Small intestine (tissue), 7 donors: ENCODE data around the gene MAGI1. TPM values are rescaled to one million over a fixed set of nuclear protein-coding genes. Genes with fewer than 3 reads are reported as not detected.

Source experiments
- DNase-seq, 2 donors: peaks; one replicate each; pipeline versions ENCODE4 v3.0.0 to v3.0.0-alpha.2; 2013
- FAIRE-seq: peaks from 2 replicates; lab custom pipeline; 2012; peaks lifted over from hg19 to GRCh38; lab: Jason Lieb, UNC
- H3K27ac ChIP-seq, 3 donors: one replicate each; pipeline ENCODE4 v1.5.1; 2013; ENCODE audit warnings: low read length in 2 of 3, mild to moderate bottlenecking in 2 of 3, control low read depth in 1 of 3, inconsistent platforms in 1 of 3, low read depth in 1 of 3, moderate library complexity in 1 of 3
- H3K27me3 ChIP-seq, 3 donors: one replicate each; pipeline ENCODE4 v1.6.1; 2013; ENCODE audit warnings: low read length in 3 of 3, inconsistent platforms in 1 of 3; ENCODE audit not compliant: control insufficient read depth in 3 of 3, insufficient read depth in 3 of 3
- H3K36me3 ChIP-seq, 3 donors: one replicate each; pipeline ENCODE4 v1.6.1; 2013; ENCODE audit warnings: low read length in 3 of 3, inconsistent platforms in 1 of 3, low read depth in 1 of 3, mild to moderate bottlenecking in 1 of 3, moderate library complexity in 1 of 3; ENCODE audit not compliant: control insufficient read depth in 3 of 3, insufficient read depth in 2 of 3
- H3K4me1 ChIP-seq, 3 donors: one replicate each; pipeline ENCODE4 v1.6.1; 2013; ENCODE audit warnings: low read length in 2 of 3, inconsistent platforms in 1 of 3, low read depth in 1 of 3, mild to moderate bottlenecking in 1 of 3, moderate library complexity in 1 of 3; ENCODE audit not compliant: control insufficient read depth in 3 of 3, insufficient read depth in 2 of 3
- H3K4me3 ChIP-seq, 3 donors: one replicate each; pipeline ENCODE4 v1.5.1; 2013; ENCODE audit warnings: low read length in 3 of 3, control low read depth in 1 of 3, inconsistent platforms in 1 of 3, low read depth in 1 of 3, mild to moderate bottlenecking in 1 of 3, moderate library complexity in 1 of 3
- H3K9me3 ChIP-seq, 2 donors: one replicate each; pipeline ENCODE4 v1.6.1; 2013; ENCODE audit warnings: low read depth in 1 of 2, low read length in 1 of 2; ENCODE audit not compliant: control insufficient read depth in 2 of 2, insufficient read depth in 1 of 2
- WGBS, 3 donors: extraction: QIAGEN DNeasy Blood & Tissue Kit; methylation state at CpG; one replicate each; pipeline ENCODE4 v1.1.7; 2013; 5-methylcytosine and 5-hydroxymethylcytosine counted together
- polyA plus RNA-seq, 4 donors: library from polyadenylated mRNA; stranded (reverse) in 3 of 4; unstranded in 1 of 4; fragments of 200-250 nt in 3 of 4; fragments of 120-200 nt in 1 of 4; gene quantifications; one replicate each; pipeline versions ENCODE4 v1.2.1 to v1.2.3, GENCODE V29; 2013
- donor health status: healthy with polysubstance abuse.
- donor health status: control.
- donor health status: control.
- donor health status: Bipolar disorder and iron deficiency.
- donor health status: healthy.

MAGI1 gene
- polyA plus RNA-seq, 4 donors, result 10.0 to 35.1 (median 12.6) TPM

DNA sequence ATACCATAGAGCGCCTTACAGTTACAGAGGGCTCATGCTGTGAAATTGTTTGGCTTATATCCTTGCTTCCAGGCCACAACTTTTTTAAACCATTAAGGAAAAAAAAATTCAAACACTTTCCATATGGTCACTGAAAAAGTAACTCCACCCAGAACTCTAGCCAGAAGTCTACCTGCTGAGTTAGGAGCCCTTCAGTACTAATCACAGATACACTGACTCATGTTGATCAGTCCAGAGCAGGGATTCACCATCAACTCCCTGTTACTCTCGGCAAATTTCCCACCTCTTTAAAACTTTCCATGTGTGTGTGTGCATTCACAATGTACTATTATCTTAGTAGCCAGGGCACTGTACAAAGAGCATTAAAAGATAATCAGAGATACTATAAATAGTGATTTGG, 372.8 kb downstream of the MAGI1 start:
- 89 to 92% (median 92%) methylated on average over 2 of the region's 2 CpGs for WGBS, 3 donors
- FAIRE-seq (no peak), DNase-seq (no peak)
- Histone ChIP-seq H3K4me1 (no peaks in the 10 kb centered on the region), H3K27me3 (no peaks in the 10 kb centered on the region), H3K36me3 (no peaks in the 10 kb centered on the region), H3K4me3 (no peak overlapping the region), H3K9me3 (no peaks in the 10 kb centered on the region), H3K27ac (no peak overlapping the region)

DNA sequence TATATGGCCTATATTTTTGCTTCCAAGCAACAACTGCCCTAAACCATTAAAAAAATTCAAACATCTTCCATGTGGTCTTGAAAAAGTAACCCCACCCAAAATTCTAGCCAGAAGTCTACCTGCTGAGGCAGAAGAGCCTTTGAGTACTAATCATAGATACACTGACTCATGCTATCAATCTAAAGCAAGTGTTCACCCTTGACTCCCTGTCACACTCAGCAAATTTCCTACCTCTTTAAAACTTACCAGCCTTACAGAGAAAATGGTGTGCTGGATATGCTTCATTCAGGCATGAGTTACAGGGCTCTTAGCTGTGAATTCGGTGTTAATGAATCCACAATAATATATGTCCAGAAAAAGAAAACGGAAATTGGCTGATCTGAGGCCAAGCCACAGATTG, 373.8 kb downstream of the MAGI1 start:
- Histone ChIP-seq H3K4me3 (no peak overlapping the region), H3K27me3 (no peaks in the 10 kb centered on the region), H3K36me3 (no peaks in the 10 kb centered on the region), H3K27ac (no peak overlapping the region), H3K9me3 (no peaks in the 10 kb centered on the region), H3K4me1 (no peaks in the 10 kb centered on the region)
- 89 to 93% (median 92%) methylated on average over 2 of the region's 2 CpGs for WGBS, 3 donors
- FAIRE-seq, result no peak
- DNase-seq, result no peak

DNA sequence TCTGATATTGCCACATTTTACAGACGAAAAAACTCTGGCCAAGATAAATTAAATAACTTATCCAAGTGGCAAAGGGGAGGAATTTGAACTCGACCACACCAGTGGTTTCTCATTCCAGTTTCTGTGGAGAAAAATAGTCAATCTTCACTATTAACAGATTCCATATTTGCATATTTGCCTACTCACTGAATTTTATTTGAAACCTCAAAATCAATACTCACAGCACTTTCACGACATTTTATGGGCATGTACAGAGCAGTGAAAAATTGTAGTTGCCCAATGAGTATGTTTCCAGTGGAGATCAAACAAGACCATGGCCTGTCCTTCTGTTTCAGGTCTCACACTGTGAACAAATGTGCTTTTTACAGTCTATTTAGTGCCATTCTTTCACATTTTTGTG, 374.3 kb downstream of the MAGI1 start:
- FAIRE-seq, result no peak
- Histone ChIP-seq H3K9me3 (no peaks in the 10 kb centered on the region), H3K27me3 (no peaks in the 10 kb centered on the region), H3K36me3 (no peaks in the 10 kb centered on the region), H3K27ac (no peak overlapping the region), H3K4me1 (no peaks in the 10 kb centered on the region), H3K4me3 (no peak overlapping the region)
- DNase-seq, result no peak
- 72 to 84% (median 77%) methylated on average over 3 of the region's 3 CpGs for WGBS, 3 donors

DNA sequence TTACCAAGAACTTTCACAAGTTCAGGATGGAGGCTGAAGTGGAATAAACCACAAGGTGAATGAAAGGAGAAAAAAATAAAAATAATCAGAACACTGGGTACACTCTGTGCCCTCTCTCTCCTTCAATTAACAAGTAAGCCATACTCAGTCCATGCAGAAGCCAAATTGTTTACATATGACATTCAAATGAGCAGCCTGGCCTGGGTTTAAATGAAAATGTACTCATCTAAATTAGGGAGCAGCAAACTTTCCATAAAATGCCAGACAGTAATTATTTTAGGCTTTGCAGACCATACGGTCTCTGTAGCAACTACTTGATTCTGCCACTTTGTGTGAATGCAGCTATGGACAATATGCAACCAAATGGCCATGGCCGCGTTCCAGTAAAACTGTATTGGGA, 376.6 kb downstream of the MAGI1 start:
- 76 to 95% (median 78%) methylated on average over 3 of the region's 3 CpGs for WGBS, 3 donors
- H3K27ac ChIP-seq, result no peak overlapping the region
- no peaks in the 10 kb centered on the region for H3K36me3 ChIP-seq
- H3K27me3 ChIP-seq, result no peaks in the 10 kb centered on the region
- H3K4me1 ChIP-seq, result no peaks in the 10 kb centered on the region
- no peak overlapping the region for H3K4me3 ChIP-seq
- no peak for FAIRE-seq
- no peaks in the 10 kb centered on the region for H3K9me3 ChIP-seq
- no peak for DNase-seq

DNA sequence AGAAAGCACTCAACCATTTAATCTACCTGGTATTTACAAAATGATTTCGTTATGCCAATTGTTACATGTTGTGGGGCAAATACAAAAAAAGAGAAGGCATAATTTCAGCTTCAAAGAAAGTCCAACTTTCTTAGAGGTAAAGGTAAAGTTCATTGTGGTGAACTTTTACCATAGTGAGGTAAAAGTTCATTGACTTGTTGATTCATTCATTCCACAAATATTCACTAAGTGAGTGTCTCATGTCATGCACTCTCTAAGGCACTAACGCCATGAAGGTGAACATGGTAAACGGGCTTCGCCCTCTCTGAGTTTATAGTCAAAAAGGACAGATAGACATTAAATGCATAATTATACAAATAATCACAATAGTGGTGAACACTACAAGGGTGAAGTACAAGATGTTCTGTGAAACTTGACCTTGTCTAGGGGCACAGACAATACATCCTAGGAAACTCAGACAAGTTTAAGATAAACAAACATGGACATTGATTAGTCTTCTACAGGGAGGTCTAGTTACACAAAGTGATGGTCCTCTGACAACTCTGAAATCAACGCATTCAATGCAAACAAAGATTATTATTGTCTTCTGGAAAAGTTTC, 378.6 kb downstream of the MAGI1 start:
- FAIRE-seq, result no peak

DNA sequence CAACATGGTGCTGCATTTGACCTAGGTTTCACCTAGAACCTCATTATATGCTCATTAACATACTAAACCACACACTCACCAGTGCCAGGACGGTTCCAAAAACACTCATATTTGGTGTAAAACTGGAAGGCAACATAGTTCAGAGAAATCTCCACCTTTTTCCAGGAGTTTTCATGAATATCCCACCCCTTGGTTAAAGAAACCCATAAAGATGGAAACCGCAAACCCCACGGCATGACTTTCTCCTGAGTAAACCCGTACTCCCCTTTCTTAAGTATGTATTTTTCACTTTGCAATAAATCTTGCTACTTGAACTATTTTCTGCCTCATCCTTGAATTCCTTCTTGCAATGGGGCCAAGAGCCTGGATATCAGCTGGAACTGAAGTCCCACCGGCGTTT, 379.3 kb downstream of the MAGI1 start:
- H3K36me3 ChIP-seq, result no peaks in the 10 kb centered on the region
- 90 to 92% (median 92%) methylated on average over 6 of the region's 6 CpGs for WGBS, 3 donors
- FAIRE-seq (no peak), DNase-seq (no peak)
- no peak overlapping the region for H3K27ac ChIP-seq
- H3K9me3 ChIP-seq, result no peaks in the 10 kb centered on the region
- no peaks in the 10 kb centered on the region for H3K4me1 ChIP-seq
- H3K4me3 ChIP-seq, result no peak overlapping the region
- no peaks in the 10 kb centered on the region for H3K27me3 ChIP-seq

More for the DNA sequence above, 378.6 kb downstream of the MAGI1 start:
- Histone ChIP-seq H3K4me1 (no peaks in the 10 kb centered on the region), H3K27me3 (no peaks in the 10 kb centered on the region), H3K4me3 (no peak overlapping the region), H3K9me3 (no peaks in the 10 kb centered on the region), H3K27ac (no peak overlapping the region), H3K36me3 (no peaks in the 10 kb centered on the region)
- no peak for DNase-seq
- WGBS, 3 donors, result 86 to 96% (median 91%) methylated on average over 5 of the region's 5 CpGs

DNA sequence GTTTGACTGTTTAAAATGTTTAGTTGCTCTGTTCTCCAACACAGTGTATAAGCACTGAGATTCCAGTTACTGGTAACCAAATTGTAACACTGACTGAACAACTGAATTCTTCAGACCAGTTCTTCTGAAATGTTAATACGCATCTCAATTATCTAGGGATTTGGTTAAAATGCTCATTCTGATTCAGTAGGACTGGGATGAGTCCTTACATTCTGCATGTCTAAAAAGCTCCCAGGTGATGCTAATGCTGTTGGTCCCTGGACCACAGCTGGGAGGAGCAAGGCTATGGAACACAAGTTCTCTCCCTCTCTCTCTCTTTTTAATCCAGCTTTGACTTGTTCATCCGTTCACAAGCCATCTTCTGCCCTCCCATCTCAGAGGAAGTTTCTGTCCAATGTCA, 380.3 kb downstream of the MAGI1 start:
- Histone ChIP-seq H3K27ac (no peak overlapping the region), H3K4me1 (no peaks in the 10 kb centered on the region), H3K4me3 (no peak overlapping the region), H3K9me3 (no peaks in the 10 kb centered on the region), H3K27me3 (no peaks in the 10 kb centered on the region), H3K36me3 (no peaks in the 10 kb centered on the region)
- no peak for FAIRE-seq
- 79 to 92% (median 82%) methylated on average over 2 of the region's 2 CpGs for WGBS, 3 donors
- DNase-seq, result no peak

DNA sequence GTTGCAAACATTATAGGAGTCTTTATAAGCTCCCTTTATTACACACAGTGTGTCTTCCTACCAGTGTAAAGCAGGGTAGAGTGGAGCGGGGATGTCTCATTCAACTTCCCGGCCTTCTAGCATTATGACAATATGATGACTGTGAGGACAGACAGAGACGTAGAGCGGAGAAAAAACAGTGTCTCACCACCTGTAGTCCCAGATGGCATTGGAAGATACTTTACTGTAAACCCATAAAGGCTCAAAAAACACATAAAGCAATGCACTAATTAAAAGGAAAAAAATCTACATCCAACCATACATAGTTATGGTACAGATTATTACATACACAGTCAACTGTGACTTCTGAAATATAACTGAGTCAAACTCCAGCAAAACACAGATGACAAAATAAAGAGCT, 383.7 kb downstream of the MAGI1 start:
- H3K36me3 ChIP-seq, result no peaks in the 10 kb centered on the region
- FAIRE-seq, result no peak
- WGBS, 3 donors, result 95 to 98% (median 97%) methylated on average over 4 of the region's 4 CpGs
- peaks cover 0 to 8% of the 10 kb centered on the region in 2 donors for H3K9me3 ChIP-seq
- no peak for DNase-seq
- no peak overlapping the region for H3K4me3 ChIP-seq
- no peaks in the 10 kb centered on the region for H3K27me3 ChIP-seq
- H3K4me1 ChIP-seq, result no peaks in the 10 kb centered on the region
- H3K27ac ChIP-seq, result no peak overlapping the region

DNA sequence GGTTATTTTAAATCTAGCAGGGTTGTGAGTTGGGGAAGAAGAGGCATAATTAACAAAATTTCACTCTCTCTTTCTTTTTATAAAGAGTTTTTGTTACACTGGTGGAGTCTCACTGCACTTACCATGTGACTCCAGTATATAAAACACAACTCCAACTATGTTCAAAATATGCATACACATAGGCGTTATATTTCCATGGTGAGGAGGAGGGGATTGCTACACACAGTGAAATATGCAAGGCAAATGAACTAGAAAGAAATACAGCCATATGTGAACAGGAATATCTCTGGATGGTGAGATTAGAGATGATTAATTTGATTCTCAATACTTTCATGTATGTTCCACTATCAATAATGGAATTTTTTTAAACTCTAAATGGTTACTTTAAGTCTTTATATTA, 385.0 kb downstream of the MAGI1 start:
- no peak for FAIRE-seq

More for the DNA sequence above, 385.0 kb downstream of the MAGI1 start:
- Histone ChIP-seq H3K4me1 (no peaks in the 10 kb centered on the region), H3K27me3 (no peaks in the 10 kb centered on the region), H3K9me3 (peaks cover 0 to 11% of the 10 kb centered on the region in 2 donors), H3K27ac (no peak overlapping the region), H3K36me3 (no peaks in the 10 kb centered on the region), H3K4me3 (no peak overlapping the region)
- no peak for DNase-seq
- 85 to 96% (median 86%) methylated on average over 1 of the region's 1 CpG for WGBS, 3 donors
